T follicular helper cell (primary cell): ENCODE results near the gene NPY1R.

Experiments
- DNase-seq: peaks from one replicate; pipeline ENCODE4 v3.0.0-alpha.2; 2020; ENCODE audit warnings: low read depth

The NPY1R gene

DNA sequence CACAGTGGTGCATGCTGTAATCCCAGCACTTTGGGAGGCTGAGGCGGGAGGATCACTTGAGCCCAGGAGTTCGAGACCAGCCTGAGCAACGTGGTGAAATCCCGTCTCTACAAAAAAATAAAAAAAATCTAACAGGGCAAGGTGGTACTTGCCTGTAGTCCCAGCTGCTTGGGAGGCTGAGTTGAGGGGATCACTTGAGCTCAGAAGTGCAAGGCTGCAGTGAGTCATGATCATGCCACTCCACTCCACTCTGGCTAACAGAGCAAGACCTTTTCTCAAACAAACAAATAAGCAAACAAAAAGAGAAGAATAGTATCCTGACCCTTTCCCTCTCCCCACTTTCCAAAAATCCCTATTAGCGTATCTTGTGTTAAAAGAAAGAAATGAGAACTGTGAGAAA lies 52.7 kb downstream of the NPY1R start:
- no peak for DNase-seq

DNA sequence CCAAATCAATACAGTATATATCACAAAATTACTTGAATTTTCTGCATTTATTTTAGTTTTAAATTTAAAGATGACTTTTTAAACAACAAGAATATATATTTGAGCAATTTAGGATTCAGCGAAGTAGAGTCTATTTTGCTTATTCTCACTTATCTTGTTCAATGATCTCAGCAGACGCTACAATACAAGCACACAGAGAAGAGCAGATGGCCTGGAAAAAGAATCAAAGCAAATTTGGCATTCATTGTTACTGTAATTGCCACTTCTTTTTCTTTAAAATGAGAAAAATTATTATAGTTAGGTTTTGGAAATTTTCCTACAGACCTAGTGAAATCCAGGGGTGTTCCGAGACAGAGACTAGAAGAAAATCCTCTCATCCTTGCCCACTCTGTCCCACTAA lies 57.5 kb downstream of the NPY1R start:
- DNase-seq, result no peak
